ENCODE data around the gene DNAJC13.

DNAJC13 gene

DNA sequence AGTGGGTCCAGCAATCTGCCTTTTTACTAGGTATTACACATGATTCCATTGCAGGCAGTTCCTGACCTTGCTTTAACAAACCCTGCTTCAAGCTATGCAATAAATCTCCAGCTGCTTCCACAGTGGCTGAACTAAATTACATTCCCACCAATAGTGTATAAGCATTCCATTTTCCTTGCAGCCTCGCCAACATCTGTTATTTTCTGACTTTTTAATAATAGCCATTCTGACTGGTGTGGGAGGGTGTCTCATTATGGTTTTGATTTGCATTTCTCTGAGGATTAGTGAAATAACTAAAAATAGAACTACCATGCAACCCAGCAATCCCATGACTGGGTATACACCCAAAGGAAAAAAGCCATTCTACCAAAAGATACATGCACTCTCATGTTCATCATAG is 36.4 kb upstream of the DNAJC13 start:
- TF ChIP-seq POLR2AphosphoS5 (IDR thresholded peaks at IDR 0.05; ENCODE audit: low read depth, low read length) (no peak), TAF1 (IDR thresholded peaks at IDR 0.05; ENCODE audit: borderline replicate concordance, insufficient read depth, low read length) (no peak), FOXP2 (optimal IDR thresholded peaks at IDR 0.05; ENCODE audit: borderline replicate concordance, extremely low read depth, extremely low read length, insufficient read depth) (no peak), SIN3A (IDR thresholded peaks at IDR 0.05; ENCODE audit: borderline replicate concordance, insufficient read depth, low read length) (no peak)
- TF ChIP-seq, protein P1, sequence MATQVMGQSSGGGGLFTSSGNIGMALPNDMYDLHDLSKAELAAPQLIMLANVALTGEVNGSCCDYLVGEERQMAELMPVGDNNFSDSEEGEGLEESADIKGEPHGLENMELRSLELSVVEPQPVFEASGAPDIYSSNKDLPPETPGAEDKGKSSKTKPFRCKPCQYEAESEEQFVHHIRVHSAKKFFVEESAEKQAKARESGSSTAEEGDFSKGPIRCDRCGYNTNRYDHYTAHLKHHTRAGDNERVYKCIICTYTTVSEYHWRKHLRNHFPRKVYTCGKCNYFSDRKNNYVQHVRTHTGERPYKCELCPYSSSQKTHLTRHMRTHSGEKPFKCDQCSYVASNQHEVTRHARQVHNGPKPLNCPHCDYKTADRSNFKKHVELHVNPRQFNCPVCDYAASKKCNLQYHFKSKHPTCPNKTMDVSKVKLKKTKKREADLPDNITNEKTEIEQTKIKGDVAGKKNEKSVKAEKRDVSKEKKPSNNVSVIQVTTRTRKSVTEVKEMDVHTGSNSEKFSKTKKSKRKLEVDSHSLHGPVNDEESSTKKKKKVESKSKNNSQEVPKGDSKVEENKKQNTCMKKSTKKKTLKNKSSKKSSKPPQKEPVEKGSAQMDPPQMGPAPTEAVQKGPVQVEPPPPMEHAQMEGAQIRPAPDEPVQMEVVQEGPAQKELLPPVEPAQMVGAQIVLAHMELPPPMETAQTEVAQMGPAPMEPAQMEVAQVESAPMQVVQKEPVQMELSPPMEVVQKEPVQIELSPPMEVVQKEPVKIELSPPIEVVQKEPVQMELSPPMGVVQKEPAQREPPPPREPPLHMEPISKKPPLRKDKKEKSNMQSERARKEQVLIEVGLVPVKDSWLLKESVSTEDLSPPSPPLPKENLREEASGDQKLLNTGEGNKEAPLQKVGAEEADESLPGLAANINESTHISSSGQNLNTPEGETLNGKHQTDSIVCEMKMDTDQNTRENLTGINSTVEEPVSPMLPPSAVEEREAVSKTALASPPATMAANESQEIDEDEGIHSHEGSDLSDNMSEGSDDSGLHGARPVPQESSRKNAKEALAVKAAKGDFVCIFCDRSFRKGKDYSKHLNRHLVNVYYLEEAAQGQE (IDR thresholded peaks at IDR 0.05; ENCODE audit: insufficient read depth in 1 of 2, low read depth in 2 of 2, low read length in 2 of 2): no peak

DNA sequence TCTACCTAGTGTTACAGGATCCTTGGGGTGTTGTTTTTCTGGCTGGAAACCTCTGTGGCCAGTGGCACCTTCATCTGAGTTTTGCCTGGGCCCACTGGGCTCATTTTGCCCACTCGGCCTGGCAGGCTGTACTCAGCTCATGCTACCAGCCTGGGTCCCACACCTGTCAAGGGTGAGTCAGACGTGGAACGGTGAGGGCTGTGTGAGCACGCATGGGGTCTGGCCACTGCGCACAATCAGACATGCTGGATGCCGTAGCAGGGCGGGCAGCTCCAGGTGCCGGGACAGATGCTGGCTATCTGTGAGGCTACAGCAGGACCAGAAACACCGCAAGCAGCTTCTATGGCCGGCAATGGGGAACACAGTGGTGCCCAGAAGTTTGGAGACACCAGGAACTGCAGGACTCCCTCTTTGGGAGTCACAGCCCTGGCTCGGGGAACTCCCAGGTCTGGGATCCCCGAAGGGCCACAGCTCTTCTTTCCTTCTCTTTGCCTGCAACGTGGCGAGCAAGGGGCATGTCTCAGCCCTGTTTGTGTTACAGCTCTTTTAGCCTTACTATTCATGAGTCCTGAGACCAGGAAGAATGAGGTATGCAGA is 35.9 kb upstream of the DNAJC13 start:
- TF ChIP-seq FOXP2 (optimal IDR thresholded peaks at IDR 0.05; ENCODE audit: borderline replicate concordance, extremely low read depth, extremely low read length, insufficient read depth) (no peak), TAF1 (IDR thresholded peaks at IDR 0.05; ENCODE audit: borderline replicate concordance, insufficient read depth, low read length) (no peak), POLR2AphosphoS5 (IDR thresholded peaks at IDR 0.05; ENCODE audit: low read depth, low read length) (no peak), SIN3A (IDR thresholded peaks at IDR 0.05; ENCODE audit: borderline replicate concordance, insufficient read depth, low read length) (no peak)
- TF ChIP-seq, protein P1 (IDR thresholded peaks at IDR 0.05; ENCODE audit: insufficient read depth in 1 of 2, low read depth in 2 of 2, low read length in 2 of 2): no peak

DNA sequence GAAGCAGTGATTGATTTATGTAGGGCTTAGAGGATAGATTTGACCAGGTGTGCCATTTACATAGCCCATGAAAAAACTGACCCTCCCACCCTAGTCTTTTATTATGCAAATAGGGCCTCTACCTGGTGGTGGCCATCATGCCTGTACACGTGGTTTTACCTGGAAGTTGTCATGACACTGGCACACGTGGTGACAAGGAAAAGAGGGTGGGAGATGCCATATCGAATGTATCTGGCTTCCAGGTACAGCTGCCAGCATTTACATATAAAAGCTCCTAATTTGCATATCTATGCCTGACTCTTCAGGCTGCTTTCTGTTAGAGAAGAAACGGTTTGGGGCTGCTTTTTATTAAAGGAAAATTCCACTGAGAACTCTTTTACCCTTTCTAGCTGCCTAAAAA is 35.0 kb upstream of the DNAJC13 start:
- TF ChIP-seq POLR2AphosphoS5 (IDR thresholded peaks at IDR 0.05; ENCODE audit: low read depth, low read length): no peak
- TF ChIP-seq, protein P1 (IDR thresholded peaks at IDR 0.05; ENCODE audit: insufficient read depth in 1 of 2, low read depth in 2 of 2, low read length in 2 of 2): no peak
- no peak for TF ChIP-seq FOXP2 (optimal IDR thresholded peaks at IDR 0.05; ENCODE audit: borderline replicate concordance, extremely low read depth, extremely low read length, insufficient read depth)
- TF ChIP-seq SIN3A (IDR thresholded peaks at IDR 0.05; ENCODE audit: borderline replicate concordance, insufficient read depth, low read length): no peak
- TF ChIP-seq TAF1 (IDR thresholded peaks at IDR 0.05; ENCODE audit: borderline replicate concordance, insufficient read depth, low read length): no peak

DNA sequence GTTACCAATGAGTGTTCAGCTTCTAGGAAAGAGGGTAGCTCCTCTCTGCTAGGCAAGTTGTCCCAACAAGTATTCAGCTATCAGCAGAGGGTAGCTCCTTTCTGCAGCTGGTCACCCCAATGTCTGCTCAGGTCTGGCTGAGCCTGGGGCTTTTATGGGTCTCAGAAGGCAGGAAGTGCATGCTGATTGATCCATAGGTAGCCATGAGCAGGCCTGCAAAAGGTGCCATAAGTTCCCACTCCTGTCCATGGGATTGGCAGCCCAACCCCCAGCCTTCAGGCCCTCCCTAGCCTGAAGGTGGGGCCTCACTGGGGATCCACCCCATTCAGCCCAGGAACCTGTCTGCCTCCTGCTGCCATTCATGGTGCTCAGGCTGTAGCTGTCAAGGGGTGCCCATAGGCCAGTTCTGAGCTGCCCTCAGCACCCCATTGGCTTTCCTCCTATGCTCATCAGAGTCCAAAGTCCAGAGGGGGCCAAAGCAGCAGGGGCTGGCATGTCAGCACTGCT is 34.6 kb upstream of the DNAJC13 start:
- TF ChIP-seq SIN3A (IDR thresholded peaks at IDR 0.05; ENCODE audit: borderline replicate concordance, insufficient read depth, low read length): no peak
- no peak for TF ChIP-seq POLR2AphosphoS5 (IDR thresholded peaks at IDR 0.05; ENCODE audit: low read depth, low read length)
- TF ChIP-seq FOXP2 (optimal IDR thresholded peaks at IDR 0.05; ENCODE audit: borderline replicate concordance, extremely low read depth, extremely low read length, insufficient read depth): no peak
- TF ChIP-seq, protein P1 (IDR thresholded peaks at IDR 0.05; ENCODE audit: insufficient read depth in 1 of 2, low read depth in 2 of 2, low read length in 2 of 2): no peak
- TF ChIP-seq TAF1 (IDR thresholded peaks at IDR 0.05; ENCODE audit: borderline replicate concordance, insufficient read depth, low read length): no peak

All from PFSK-1 (cell line).